ENCODE data around the gene PAQR8. TPM values are rescaled to one million over a fixed set of nuclear protein-coding genes. Genes with fewer than 3 reads are reported as not detected.

The PAQR8 gene
- total RNA-seq (ENCODE audit: unreplicated experiment): 7.5 TPM
- long read RNA-seq, full-length matches to known transcripts: 7 of 7 reads
- long read RNA-seq, partial matches to known transcripts: 0 of 7 reads
- long read RNA-seq, other reads (novel, unspliced or antisense): 0 of 7 reads

- peak within 1 kb of the TSS; percentile 95 for H3K4me3 Mint-ChIP-seq (ENCODE audit: unreplicated experiment)
- H3K36me3 Mint-ChIP-seq (ENCODE audit: low read depth, unreplicated experiment): peaks cover 3% of the 10 kb centered on the region
- peak within 1 kb of the TSS; percentile 49 for H3K27ac Mint-ChIP-seq (ENCODE audit: unreplicated experiment)
- H3K4me1 Mint-ChIP-seq (ENCODE audit: unreplicated experiment): peaks cover 14% of the 10 kb centered on the region
- no peak for TF ChIP-seq CTCF (IDR thresholded peaks at IDR 0.05; ENCODE audit: unreplicated experiment)
- peaks cover 9% of the 10 kb centered on the region for H3K27me3 Mint-ChIP-seq (ENCODE audit: unreplicated experiment)
- no peaks in the 10 kb centered on the region for H3K9me3 Mint-ChIP-seq (ENCODE audit: unreplicated experiment)
- DNase-seq (ENCODE audit: low spot score): peak; percentile 66
Observed at GRCh38 chr6:52361945-52362442, at the start of gene PAQR8. PAQR8 (plus strand) TSS chr6:52362151; CDS start chr6:52403214, 41,063 bp downstream.

DNA sequence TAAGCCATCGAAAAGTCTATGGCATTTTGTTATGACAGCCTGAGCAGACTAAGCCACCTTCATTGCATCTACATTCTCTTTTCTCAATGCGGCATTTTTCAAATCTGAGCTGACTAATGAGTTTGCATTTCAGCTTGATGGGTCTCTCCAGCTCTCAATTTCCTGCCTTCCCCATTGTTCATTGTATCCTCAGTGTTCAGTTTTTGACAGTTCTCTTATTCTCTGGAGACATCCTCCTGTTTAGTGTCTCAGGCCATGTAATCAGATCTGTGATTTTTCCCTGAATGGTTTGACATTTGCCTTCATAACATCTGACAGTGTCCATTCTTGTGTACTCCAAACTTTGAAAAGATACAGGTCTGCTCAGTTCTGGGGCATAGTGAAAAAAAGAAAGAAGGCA, 49.5 kb upstream of the PAQR8 start:
- Mint-ChIP-seq H3K36me3 (ENCODE audit: low read depth, unreplicated experiment) (no peaks in the 10 kb centered on the region), H3K27me3 (ENCODE audit: unreplicated experiment) (no peaks in the 10 kb centered on the region), H3K9me3 (ENCODE audit: unreplicated experiment) (no peaks in the 10 kb centered on the region), H3K27ac (ENCODE audit: unreplicated experiment) (no peak overlapping the region), H3K4me3 (ENCODE audit: unreplicated experiment) (no peak overlapping the region), H3K4me1 (ENCODE audit: unreplicated experiment) (peaks cover 20% of the 10 kb centered on the region)
- TF ChIP-seq CTCF (IDR thresholded peaks at IDR 0.05; ENCODE audit: unreplicated experiment): no peak
- no peak for DNase-seq (ENCODE audit: low spot score)

DNA sequence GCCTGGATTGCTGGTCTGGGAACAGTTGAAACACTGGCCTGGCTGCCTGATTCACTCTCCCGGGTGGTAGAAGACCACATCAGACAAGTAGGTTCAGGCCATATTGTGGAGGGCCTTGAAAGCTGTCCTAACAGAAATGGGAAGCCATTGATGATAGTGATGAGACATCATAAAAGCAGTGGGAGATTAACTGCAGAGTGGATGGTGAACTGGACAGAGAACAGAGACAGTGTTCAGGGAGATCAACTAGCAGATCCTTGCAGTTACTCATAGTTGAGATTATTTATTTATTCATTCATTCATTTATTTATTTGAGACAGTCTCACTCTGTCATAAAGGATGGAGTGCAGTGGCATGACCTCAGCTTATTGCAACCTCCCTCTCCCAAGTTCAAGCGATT, 47.2 kb upstream of the PAQR8 start:
- H3K27ac Mint-ChIP-seq (ENCODE audit: unreplicated experiment): no peak overlapping the region
- peaks cover 2% of the 10 kb centered on the region for H3K27me3 Mint-ChIP-seq (ENCODE audit: unreplicated experiment)
- no peak for TF ChIP-seq CTCF (IDR thresholded peaks at IDR 0.05; ENCODE audit: unreplicated experiment)

DNA sequence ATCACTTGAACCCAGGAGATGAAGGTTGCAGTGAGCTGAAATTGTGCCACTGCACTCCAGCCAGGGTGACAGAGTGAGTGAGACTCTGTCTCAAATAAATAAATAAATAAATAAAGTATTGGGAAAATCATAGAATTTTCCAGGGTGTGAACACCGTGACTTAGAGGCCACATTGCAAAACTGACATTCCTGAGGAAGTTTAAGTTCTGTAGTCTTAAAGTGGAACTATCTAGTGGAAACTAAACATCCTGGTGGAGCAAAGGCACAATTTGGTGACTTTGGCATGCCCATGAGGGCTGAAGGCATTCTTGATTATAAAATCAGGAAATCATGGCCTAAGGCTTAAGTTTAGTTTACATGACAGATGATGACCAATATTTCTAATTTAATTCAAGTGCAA, 44.7 kb upstream of the PAQR8 start:
- Mint-ChIP-seq H3K4me1 (ENCODE audit: unreplicated experiment) (peaks cover 7% of the 10 kb centered on the region), H3K4me3 (ENCODE audit: unreplicated experiment) (no peak overlapping the region), H3K27me3 (ENCODE audit: unreplicated experiment) (peaks cover 2% of the 10 kb centered on the region), H3K36me3 (ENCODE audit: low read depth, unreplicated experiment) (no peaks in the 10 kb centered on the region), H3K9me3 (ENCODE audit: unreplicated experiment) (no peaks in the 10 kb centered on the region), H3K27ac (ENCODE audit: unreplicated experiment) (no peak overlapping the region)
- no peak for TF ChIP-seq CTCF (IDR thresholded peaks at IDR 0.05; ENCODE audit: unreplicated experiment)
- no peak for DNase-seq (ENCODE audit: low spot score)

More for the DNA sequence above, 47.2 kb upstream of the PAQR8 start:
- peaks cover 10% of the 10 kb centered on the region for H3K4me1 Mint-ChIP-seq (ENCODE audit: unreplicated experiment)
- no peaks in the 10 kb centered on the region for H3K9me3 Mint-ChIP-seq (ENCODE audit: unreplicated experiment)
- no peaks in the 10 kb centered on the region for H3K36me3 Mint-ChIP-seq (ENCODE audit: low read depth, unreplicated experiment)
- no peak overlapping the region for H3K4me3 Mint-ChIP-seq (ENCODE audit: unreplicated experiment)
- no peak for DNase-seq (ENCODE audit: low spot score)

DNA sequence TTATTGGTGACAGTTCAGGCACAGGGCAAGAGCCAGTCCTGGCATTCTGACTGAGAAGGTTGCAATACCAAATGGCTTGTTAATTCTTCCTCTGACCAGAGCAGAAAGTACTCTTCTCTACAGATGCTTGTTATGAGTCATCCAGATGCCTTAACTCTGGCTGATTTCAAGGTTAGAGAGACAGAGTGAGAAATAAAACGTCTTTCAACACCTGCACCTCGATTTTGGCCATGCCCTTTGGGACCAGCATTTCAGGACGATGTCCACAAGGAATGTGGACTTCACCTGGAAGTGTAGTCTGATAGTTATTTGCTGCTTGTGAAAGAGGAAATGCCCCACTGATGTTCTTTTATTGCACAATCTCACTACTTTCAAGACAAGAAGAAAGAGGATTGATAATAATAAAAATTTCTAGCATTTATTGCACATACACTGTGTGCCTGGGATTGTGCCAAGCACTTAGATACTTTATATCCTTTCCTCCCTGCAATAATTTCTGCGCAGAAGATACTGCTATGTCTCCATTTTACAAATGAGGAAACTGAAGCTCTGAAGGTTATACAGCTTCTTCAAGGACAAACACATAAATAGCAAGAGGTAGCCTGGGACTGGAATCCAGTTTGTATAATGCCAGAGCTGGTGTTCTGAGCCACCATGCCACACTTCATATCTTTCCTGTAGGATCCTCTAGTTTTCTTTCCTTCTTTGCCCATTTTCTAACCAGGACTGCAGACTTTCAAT, 43.9 kb upstream of the PAQR8 start:
- no peaks in the 10 kb centered on the region for H3K36me3 Mint-ChIP-seq (ENCODE audit: low read depth, unreplicated experiment)
- DNase-seq (ENCODE audit: low spot score): no peak
- no peak for TF ChIP-seq CTCF (IDR thresholded peaks at IDR 0.05; ENCODE audit: unreplicated experiment)
- H3K4me1 Mint-ChIP-seq (ENCODE audit: unreplicated experiment): peaks cover under 1% of the 10 kb centered on the region
- peaks cover 2% of the 10 kb centered on the region for H3K27me3 Mint-ChIP-seq (ENCODE audit: unreplicated experiment)
- no peaks in the 10 kb centered on the region for H3K9me3 Mint-ChIP-seq (ENCODE audit: unreplicated experiment)
- H3K27ac Mint-ChIP-seq (ENCODE audit: unreplicated experiment): no peak overlapping the region
- no peak overlapping the region for H3K4me3 Mint-ChIP-seq (ENCODE audit: unreplicated experiment)

All from endothelial cell (in vitro differentiated cells).